ENCODE results near the gene LTV1. TPM values are rescaled to one million over a fixed set of nuclear protein-coding genes. Genes with fewer than 3 reads are reported as not detected.

LTV1 gene
- total RNA-seq, 1 experiment from 2014 or later, result 38.1 TPM

- H3K36me3 ChIP-seq (ENCODE audit: control insufficient read depth, insufficient read depth, low read length), result peaks cover 3% of the 10 kb centered on the region
- Mint-ChIP-seq H3K27me3 (ENCODE audit: insufficient read depth, unreplicated experiment) (no peaks in the 10 kb centered on the region), H3K4me3 (ENCODE audit: unreplicated experiment) (no peak overlapping the region), H3K9me3 (ENCODE audit: unreplicated experiment) (no peaks in the 10 kb centered on the region), H3K27ac (ENCODE audit: unreplicated experiment) (no peak overlapping the region), H3K36me3 (ENCODE audit: insufficient read depth, unreplicated experiment) (peaks cover 41% of the 10 kb centered on the region), H3K4me1 (ENCODE audit: low read depth, unreplicated experiment) (no peaks in the 10 kb centered on the region)
- no peak overlapping the region for H3K4me3 ChIP-seq (ENCODE audit: low read depth, low read length)
- no peaks in the 10 kb centered on the region for H3K27me3 ChIP-seq (replicated peaks; ENCODE audit: control insufficient read depth, insufficient read depth, low read length)
- no TSS peak for BruUV-seq (replicated peaks)
- intact Hi-C loops (cut with micrococcal nuclease; ENCODE audit: unreplicated experiment), result no loop called here
- no peaks in the 10 kb centered on the region for H3K4me1 ChIP-seq
- no peaks in the 10 kb centered on the region for H3K9me3 ChIP-seq
- no peak for TF ChIP-seq CTCF (IDR thresholded peaks at IDR 0.05; ENCODE audit: insufficient read depth in 1 of 2, low read depth in 1 of 2, low read length in 1 of 2, severe bottlenecking in 1 of 2, unreplicated experiment in 1 of 2)
- DNase-seq, result no peak
- ChIA-PET POLR2A (no interaction called here), CTCF (no interaction called here)
These were observed 36.6 kb upstream of the LTV1 start for GRCh38 chr6:143806282-143807102.

GRCh38 chr6:143807103-143807772 lies 35.9 kb upstream of the LTV1 start:
- ChIA-PET POLR2A (no interaction called here), CTCF (no interaction called here)
- no peaks in the 10 kb centered on the region for H3K27me3 Mint-ChIP-seq (ENCODE audit: insufficient read depth, unreplicated experiment)
- TF ChIP-seq CTCF (IDR thresholded peaks at IDR 0.05; ENCODE audit: insufficient read depth in 1 of 2, low read depth in 1 of 2, low read length in 1 of 2, severe bottlenecking in 1 of 2, unreplicated experiment in 1 of 2), result no peak
- H3K4me1 Mint-ChIP-seq (ENCODE audit: low read depth, unreplicated experiment), result no peaks in the 10 kb centered on the region
- Histone ChIP-seq H3K27me3 (replicated peaks; ENCODE audit: control insufficient read depth, insufficient read depth, low read length) (no peaks in the 10 kb centered on the region), H3K4me1 (no peaks in the 10 kb centered on the region), H3K36me3 (ENCODE audit: control insufficient read depth, insufficient read depth, low read length) (peaks cover 3% of the 10 kb centered on the region), H3K4me3 (ENCODE audit: low read depth, low read length) (no peak overlapping the region), H3K9me3 (no peaks in the 10 kb centered on the region)
- no peak overlapping the region for H3K4me3 Mint-ChIP-seq (ENCODE audit: unreplicated experiment)
- H3K36me3 Mint-ChIP-seq (ENCODE audit: insufficient read depth, unreplicated experiment), result peaks cover 45% of the 10 kb centered on the region
- intact Hi-C loops (cut with micrococcal nuclease; ENCODE audit: unreplicated experiment), result no loop called here
- no peaks in the 10 kb centered on the region for H3K9me3 Mint-ChIP-seq (ENCODE audit: unreplicated experiment)
- no peak overlapping the region for H3K27ac Mint-ChIP-seq (ENCODE audit: unreplicated experiment)
- DNase-seq, result no peak
- BruUV-seq (replicated peaks), result no TSS peak

GRCh38 chr6:143810745-143811144 lies 32.4 kb upstream of the LTV1 start:
- H3K27ac Mint-ChIP-seq (ENCODE audit: unreplicated experiment), result no peak overlapping the region
- intact Hi-C loops (cut with micrococcal nuclease; ENCODE audit: unreplicated experiment), result no loop called here

More at GRCh38 chr6:143810745-143811144, 32.4 kb upstream of the LTV1 start:
- BruUV-seq (replicated peaks), result no TSS peak
- Mint-ChIP-seq H3K9me3 (ENCODE audit: unreplicated experiment) (no peaks in the 10 kb centered on the region), H3K4me3 (ENCODE audit: unreplicated experiment) (no peak overlapping the region), H3K36me3 (ENCODE audit: insufficient read depth, unreplicated experiment) (peaks cover 28% of the 10 kb centered on the region), H3K27me3 (ENCODE audit: insufficient read depth, unreplicated experiment) (no peaks in the 10 kb centered on the region), H3K4me1 (ENCODE audit: low read depth, unreplicated experiment) (no peaks in the 10 kb centered on the region)
- Histone ChIP-seq H3K4me3 (ENCODE audit: low read depth, low read length) (no peak overlapping the region), H3K36me3 (ENCODE audit: control insufficient read depth, insufficient read depth, low read length) (peaks cover 3% of the 10 kb centered on the region), H3K9me3 (no peaks in the 10 kb centered on the region), H3K4me1 (no peaks in the 10 kb centered on the region), H3K27me3 (replicated peaks; ENCODE audit: control insufficient read depth, insufficient read depth, low read length) (no peaks in the 10 kb centered on the region)
- no peak for TF ChIP-seq CTCF (IDR thresholded peaks at IDR 0.05; ENCODE audit: insufficient read depth in 1 of 2, low read depth in 1 of 2, low read length in 1 of 2, severe bottlenecking in 1 of 2, unreplicated experiment in 1 of 2)
- CTCF ChIA-PET, result no interaction called here
- DNase-seq, result no peak
- POLR2A ChIA-PET, result no interaction called here
